Measurements from ENCODE around the gene CACNG7. TPM values are rescaled to one million over a fixed set of nuclear protein-coding genes. Genes with fewer than 3 reads are reported as not detected.
"Not testable (repeated sequence)": the region's sequence is repeated elsewhere in the genome, so short reads cannot be mapped to it uniquely, and the experiment has no call there.

Gene CACNG7
- polyA plus RNA-seq (2012; ENCODE audit: missing spikeins): not detected

DNA sequence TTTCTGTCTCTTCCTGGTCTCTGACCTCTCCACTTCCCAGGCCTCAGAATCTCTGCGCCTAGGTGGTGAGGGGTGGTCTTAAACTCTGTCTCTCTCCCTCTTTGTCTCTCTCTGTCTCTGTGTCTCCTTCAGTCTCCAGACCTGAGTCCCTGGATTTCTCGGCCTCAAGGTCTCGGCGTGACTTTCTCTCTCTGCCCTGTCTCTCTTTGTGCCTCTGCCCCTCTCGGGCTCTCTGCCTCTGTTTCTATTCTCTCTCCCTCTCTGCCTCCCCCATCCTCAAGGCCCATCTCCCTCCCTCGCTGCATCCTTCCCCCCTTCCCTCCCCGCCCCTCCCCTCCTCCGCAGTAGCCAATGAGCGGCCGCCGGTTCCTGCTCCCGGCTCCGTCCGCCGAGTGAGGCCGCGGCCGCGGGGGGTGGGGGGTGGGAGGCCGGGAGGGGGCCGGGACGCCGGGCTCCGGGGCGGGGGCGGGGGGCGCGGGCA is at the start of gene CACNG7:
Gene CACNG7 (plus strand): TSS at position 344 of the 481 bp plus-strand sequence. CDS start 3,554 bp downstream, outside the sequence.
- DNase-seq (ENCODE audit: insufficient read length): no peak
- FAIRE-seq: no peak
- TF ChIP-seq POLR2A (IDR thresholded peaks at IDR 0.05; ENCODE audit: low read depth, low read length) (no peak), TAF1 (IDR thresholded peaks at IDR 0.05; ENCODE audit: borderline replicate concordance, low read depth, low read length) (no peak), POLR2AphosphoS5 (IDR thresholded peaks at IDR 0.05; ENCODE audit: low read depth, low read length) (no peak)

GRCh38 chr19:53864308-53864836 is 44.7 kb upstream of the CACNG7 start:
- FAIRE-seq (no peak), DNase-seq (ENCODE audit: insufficient read length) (no peak)
- TF ChIP-seq POLR2A (IDR thresholded peaks at IDR 0.05; ENCODE audit: low read depth, low read length): no peak
- no peak for TF ChIP-seq POLR2AphosphoS5 (IDR thresholded peaks at IDR 0.05; ENCODE audit: low read depth, low read length)
- no peak for TF ChIP-seq TAF1 (IDR thresholded peaks at IDR 0.05; ENCODE audit: borderline replicate concordance, low read depth, low read length)

DNA sequence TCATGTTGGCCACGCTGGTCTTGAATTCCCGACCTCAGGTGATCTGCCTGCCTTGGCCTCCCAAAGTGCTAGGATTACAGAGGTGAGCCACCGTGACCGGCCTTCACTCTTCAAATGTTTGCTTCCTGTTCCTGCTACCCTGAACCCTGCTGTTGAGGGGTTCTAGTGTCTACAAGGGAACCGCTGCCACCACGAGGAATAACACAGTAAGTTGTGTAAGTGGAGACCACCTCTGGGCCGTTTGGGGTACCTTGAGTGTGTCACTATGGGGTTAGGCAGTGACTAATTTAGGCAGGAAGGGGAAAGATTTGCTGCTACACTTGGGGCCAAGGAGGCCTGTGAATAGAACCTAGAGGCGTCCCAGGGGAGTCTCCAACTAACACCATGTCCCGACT is 43.6 kb upstream of the CACNG7 start:
- TF ChIP-seq POLR2AphosphoS5 (IDR thresholded peaks at IDR 0.05; ENCODE audit: low read depth, low read length): no peak
- TF ChIP-seq POLR2A (IDR thresholded peaks at IDR 0.05; ENCODE audit: low read depth, low read length): no peak
- TF ChIP-seq TAF1 (IDR thresholded peaks at IDR 0.05; ENCODE audit: borderline replicate concordance, low read depth, low read length): no peak
- DNase-seq (ENCODE audit: insufficient read length) (no peak), FAIRE-seq (no peak)

- FAIRE-seq (no peak), DNase-seq (ENCODE audit: insufficient read length) (peak; percentile 58)
- TF ChIP-seq POLR2A (IDR thresholded peaks at IDR 0.05; ENCODE audit: low read depth, low read length) (no peak), TAF1 (IDR thresholded peaks at IDR 0.05; ENCODE audit: borderline replicate concordance, low read depth, low read length) (no peak), POLR2AphosphoS5 (IDR thresholded peaks at IDR 0.05; ENCODE audit: low read depth, low read length) (no peak)
Observed at GRCh38 chr19:53865918-53866864, 42.9 kb upstream of the CACNG7 start.

GRCh38 chr19:53866865-53867224 is 42.2 kb upstream of the CACNG7 start:
- no peak for DNase-seq (ENCODE audit: insufficient read length)
- FAIRE-seq: no peak
- TF ChIP-seq TAF1 (IDR thresholded peaks at IDR 0.05; ENCODE audit: borderline replicate concordance, low read depth, low read length): no peak
- no peak for TF ChIP-seq POLR2A (IDR thresholded peaks at IDR 0.05; ENCODE audit: low read depth, low read length)
- no peak for TF ChIP-seq POLR2AphosphoS5 (IDR thresholded peaks at IDR 0.05; ENCODE audit: low read depth, low read length)

- TF ChIP-seq POLR2AphosphoS5 (IDR thresholded peaks at IDR 0.05; ENCODE audit: low read depth, low read length) (no peak), TAF1 (IDR thresholded peaks at IDR 0.05; ENCODE audit: borderline replicate concordance, low read depth, low read length) (no peak), POLR2A (IDR thresholded peaks at IDR 0.05; ENCODE audit: low read depth, low read length) (no peak)
- FAIRE-seq: no peak
- DNase-seq (ENCODE audit: insufficient read length): peak; percentile 77
Observed at GRCh38 chr19:53867225-53868090, 41.6 kb upstream of the CACNG7 start, which contains the start of gene MYADM. MYADM (plus strand) TSS chr19:53867883; CDS start chr19:53873530, 5,647 bp downstream.

GRCh38 chr19:53868091-53868891 is 40.8 kb upstream of the CACNG7 start:
- no peak for DNase-seq (ENCODE audit: insufficient read length)
- FAIRE-seq: no peak
- TF ChIP-seq POLR2A (IDR thresholded peaks at IDR 0.05; ENCODE audit: low read depth, low read length) (no peak), TAF1 (IDR thresholded peaks at IDR 0.05; ENCODE audit: borderline replicate concordance, low read depth, low read length) (no peak), POLR2AphosphoS5 (IDR thresholded peaks at IDR 0.05; ENCODE audit: low read depth, low read length) (no peak)

DNA sequence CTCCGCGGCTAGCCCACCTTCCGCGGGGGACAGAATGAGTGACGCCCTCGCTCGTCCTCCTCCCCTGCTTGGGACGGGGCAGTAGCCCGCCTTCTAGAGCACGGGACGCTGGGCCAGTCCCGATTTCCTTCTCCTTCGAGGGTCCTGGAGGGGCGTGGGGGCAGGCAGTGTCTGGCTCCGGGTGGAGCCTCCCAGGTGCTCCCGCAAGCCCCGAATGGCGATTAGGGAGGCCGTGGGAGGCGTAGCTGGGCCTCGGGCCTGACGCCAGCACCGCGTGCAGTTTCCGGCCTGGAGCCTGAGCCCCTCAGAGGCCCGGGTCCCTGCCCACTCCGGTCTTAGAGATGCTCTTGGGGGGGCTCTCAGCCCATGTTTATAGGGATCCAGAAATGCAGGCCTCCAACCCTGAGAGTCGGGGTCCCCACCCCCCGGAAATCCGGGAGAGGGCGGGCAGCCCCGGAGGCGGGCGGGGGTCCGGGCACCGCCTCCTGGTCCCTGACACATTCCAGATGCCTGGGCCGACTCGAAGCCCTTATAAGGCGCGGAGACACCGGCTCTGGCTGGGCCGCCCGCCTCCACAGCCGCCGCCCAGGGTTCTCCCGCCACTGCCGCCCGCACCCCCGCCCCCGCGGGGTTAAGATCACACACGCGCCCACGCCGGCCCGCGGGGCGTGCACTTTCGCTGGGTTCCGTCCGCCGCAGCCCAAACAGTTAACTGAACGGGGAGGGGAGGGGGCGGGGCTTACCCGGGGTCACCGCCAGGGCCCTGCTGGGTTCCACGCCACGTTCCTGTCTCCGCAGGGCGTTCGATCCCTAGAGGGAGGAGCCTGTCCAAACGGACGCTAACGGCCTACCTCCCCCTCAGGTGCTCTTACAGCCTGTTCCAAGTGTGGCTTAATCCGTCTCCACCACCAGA is 39.9 kb upstream of the CACNG7 start:
- no peak for TF ChIP-seq POLR2A (IDR thresholded peaks at IDR 0.05; ENCODE audit: low read depth, low read length)
- no peak for TF ChIP-seq POLR2AphosphoS5 (IDR thresholded peaks at IDR 0.05; ENCODE audit: low read depth, low read length)
- TF ChIP-seq TAF1 (IDR thresholded peaks at IDR 0.05; ENCODE audit: borderline replicate concordance, low read depth, low read length): no peak
- FAIRE-seq (no peak), DNase-seq (ENCODE audit: insufficient read length) (peak; percentile 67)

DNA sequence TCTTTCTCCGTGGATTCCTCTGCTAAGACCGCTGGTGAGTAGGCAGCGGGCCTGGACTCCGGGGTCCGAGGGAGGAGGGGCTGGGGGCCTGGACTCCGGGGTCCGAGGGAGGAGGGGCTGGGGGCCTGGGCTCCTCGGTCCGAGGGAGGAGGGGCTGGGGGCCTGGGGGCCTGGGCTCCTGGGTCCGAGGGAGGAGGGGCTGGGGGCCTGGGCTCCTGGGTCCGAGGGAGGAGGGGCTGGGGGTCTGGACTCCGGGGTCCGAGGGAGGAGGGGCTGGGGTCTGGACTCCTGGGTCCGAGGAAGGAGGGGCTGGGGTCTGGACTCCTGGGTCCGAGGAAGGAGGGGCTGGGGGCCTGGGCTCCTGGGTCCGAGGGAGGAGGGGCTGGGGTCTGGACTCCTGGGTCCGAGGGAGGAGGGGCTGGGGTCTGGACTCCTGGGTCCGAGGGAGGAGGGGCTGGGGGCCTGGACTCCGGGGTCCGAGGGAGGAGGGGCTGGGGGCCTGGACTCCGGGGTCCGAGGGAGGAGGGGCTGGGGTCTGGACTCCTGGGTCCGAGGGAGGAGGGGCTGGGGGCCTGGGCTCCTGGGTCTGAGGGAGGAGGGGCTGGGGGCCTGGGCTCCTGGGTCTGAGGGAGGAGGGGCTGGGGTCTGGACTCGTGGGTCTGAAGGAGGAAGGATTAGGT is 39.1 kb upstream of the CACNG7 start:
- not testable (repeated sequence) for FAIRE-seq; DNase-seq (ENCODE audit: insufficient read length)
